ENCODE results near the gene SLC25A19. TPM values are rescaled to one million over a fixed set of nuclear protein-coding genes. Genes with fewer than 3 reads are reported as not detected.

Gene SLC25A19
- total RNA-seq, 2 experiments from 2014 or later = 113 to 144 TPM

GRCh38 chr17:75315541-75316243, 26.5 kb upstream of the SLC25A19 start:
- Histone ChIP-seq H3K4me2 (ENCODE audit: low read length) (no peak overlapping the region), H3K4me3 (ENCODE audit: low read depth, low read length, poor library complexity, severe bottlenecking) (no peak overlapping the region), H2AFZ (ENCODE audit: low read length) (no peak overlapping the region), H3K27ac (ENCODE audit: low read depth, low read length, poor library complexity, severe bottlenecking) (peak overlapping the region; percentile 92), H3K79me2 (ENCODE audit: insufficient read depth, low read depth, low read length) (peaks cover 23% of the 10 kb centered on the region), H3K9me2 (ENCODE audit: insufficient read depth, low read length) (no peaks in the 10 kb centered on the region), H4K20me1 (ENCODE audit: insufficient read depth, low read length) (no peaks in the 10 kb centered on the region), H3K9me3 (ENCODE audit: low read length) (no peaks in the 10 kb centered on the region), H3K36me3 (ENCODE audit: insufficient read depth, low read length) (peaks cover 49% of the 10 kb centered on the region), H3K4me1 (ENCODE audit: insufficient read depth, low read length, poor library complexity, severe bottlenecking) (peaks cover 89% of the 10 kb centered on the region)
- DNase-seq (ENCODE audit: low spot score) = no peak
- ChIA-PET POLR2A (interaction anchor here (0.7 to 23.2 kb wide), 13 partner anchors 9 to 593 kb away, joined by 3 to 393 read pairs (median 5); partner anchors contain the start of gene SLC25A19), CTCF (ENCODE audit: unreplicated experiment) (interaction anchor here (0.5 to 2.2 kb wide), 8 partner anchors 16 to 90 kb away, joined by 3 to 5 read pairs (median 3); partner anchors contain the start of genes GRB2 and SLC25A19)
- no TSS peak for BruUV-seq (replicated peaks)
- intact Hi-C loops (cut with micrococcal nuclease; ENCODE audit: unreplicated experiment) = no loop called here
- TF ChIP-seq, protein P1, sequence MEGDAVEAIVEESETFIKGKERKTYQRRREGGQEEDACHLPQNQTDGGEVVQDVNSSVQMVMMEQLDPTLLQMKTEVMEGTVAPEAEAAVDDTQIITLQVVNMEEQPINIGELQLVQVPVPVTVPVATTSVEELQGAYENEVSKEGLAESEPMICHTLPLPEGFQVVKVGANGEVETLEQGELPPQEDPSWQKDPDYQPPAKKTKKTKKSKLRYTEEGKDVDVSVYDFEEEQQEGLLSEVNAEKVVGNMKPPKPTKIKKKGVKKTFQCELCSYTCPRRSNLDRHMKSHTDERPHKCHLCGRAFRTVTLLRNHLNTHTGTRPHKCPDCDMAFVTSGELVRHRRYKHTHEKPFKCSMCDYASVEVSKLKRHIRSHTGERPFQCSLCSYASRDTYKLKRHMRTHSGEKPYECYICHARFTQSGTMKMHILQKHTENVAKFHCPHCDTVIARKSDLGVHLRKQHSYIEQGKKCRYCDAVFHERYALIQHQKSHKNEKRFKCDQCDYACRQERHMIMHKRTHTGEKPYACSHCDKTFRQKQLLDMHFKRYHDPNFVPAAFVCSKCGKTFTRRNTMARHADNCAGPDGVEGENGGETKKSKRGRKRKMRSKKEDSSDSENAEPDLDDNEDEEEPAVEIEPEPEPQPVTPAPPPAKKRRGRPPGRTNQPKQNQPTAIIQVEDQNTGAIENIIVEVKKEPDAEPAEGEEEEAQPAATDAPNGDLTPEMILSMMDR (conservative IDR thresholded peaks at IDR 0.05; ENCODE audit: low read length) = no peak
- TF ChIP-seq EZH2phosphoT487 (IDR thresholded peaks at IDR 0.05; ENCODE audit: borderline replicate concordance, low read depth, low read length) = no peak

- Histone ChIP-seq H3K9me2 (ENCODE audit: insufficient read depth, low read length) (no peaks in the 10 kb centered on the region), H3K79me2 (ENCODE audit: insufficient read depth, low read depth, low read length) (peaks cover 18% of the 10 kb centered on the region), H3K4me1 (ENCODE audit: insufficient read depth, low read length, poor library complexity, severe bottlenecking) (peaks cover 84% of the 10 kb centered on the region), H3K36me3 (ENCODE audit: insufficient read depth, low read length) (peaks cover 39% of the 10 kb centered on the region), H4K20me1 (ENCODE audit: insufficient read depth, low read length) (no peaks in the 10 kb centered on the region), H3K9me3 (ENCODE audit: low read length) (no peaks in the 10 kb centered on the region), H3K4me3 (ENCODE audit: low read depth, low read length, poor library complexity, severe bottlenecking) (no peak overlapping the region), H3K27ac (ENCODE audit: low read depth, low read length, poor library complexity, severe bottlenecking) (peak overlapping the region; percentile 25), H2AFZ (ENCODE audit: low read length) (no peak overlapping the region), H3K4me2 (ENCODE audit: low read length) (no peak overlapping the region)
- no TSS peak for BruUV-seq (replicated peaks)
- ChIA-PET POLR2A (interaction anchor here (0.8 to 23.2 kb wide), 5 partner anchors 9 to 83 kb away, joined by 3 to 393 read pairs (median 16); partner anchors contain the start of gene SLC25A19), CTCF (ENCODE audit: unreplicated experiment) (interaction anchor here (1.1 kb wide), 1 partner anchor 98 kb away, joined by 3 read pairs; no protein-coding TSS in a partner anchor)
- intact Hi-C loops (cut with micrococcal nuclease; ENCODE audit: unreplicated experiment) = no loop called here
- DNase-seq (ENCODE audit: low spot score) = no peak
- no peak for TF ChIP-seq EZH2phosphoT487 (IDR thresholded peaks at IDR 0.05; ENCODE audit: borderline replicate concordance, low read depth, low read length)
- TF ChIP-seq, protein P1 (conservative IDR thresholded peaks at IDR 0.05; ENCODE audit: low read length) = no peak
These were observed 24.8 kb upstream of the SLC25A19 start for GRCh38 chr17:75313941-75314551.
